HEK293 (cell line): ENCODE results near the gene AGAP9.
"Not testable (repeated sequence)": the region's sequence is repeated elsewhere in the genome, so short reads cannot be mapped to it uniquely, and the experiment has no call there.

Experiments
- BCL6B ChIP-seq: fragments of 450-650 bp; formaldehyde crosslinking; IDR thresholded peaks from 2 replicates; pipeline ENCODE4 v1.5.1; 2017; ENCODE audit warnings: missing biosample characterization, missing genetic modification characterization
- ZNF184 ChIP-seq: fragments of 450-650 bp; IDR thresholded peaks from 2 replicates; pipeline ENCODE4 v1.5.1; 2018; ENCODE audit warnings: missing biosample characterization, mild to moderate bottlenecking, missing genetic modification characterization
- ZNF211 ChIP-seq: fragments of 450-650 bp; formaldehyde crosslinking; IDR thresholded peaks from 2 replicates; pipeline ENCODE4 v1.5.1; 2016; ENCODE audit warnings: low read depth, missing biosample characterization, missing genetic modification characterization
- TF ChIP-seq, protein P1 (sequence below): fragments of 450-650 bp; formaldehyde crosslinking; IDR thresholded peaks from 2 replicates; pipeline ENCODE4 v1.5.1; 2016; ENCODE audit warnings: missing biosample characterization, missing genetic modification characterization
- TF ChIP-seq, protein P2 (sequence below): fragments of 450-650 bp; IDR thresholded peaks from 2 replicates; pipeline ENCODE4 v1.5.1; 2018; ENCODE audit warnings: missing biosample characterization, missing genetic modification characterization

DNA sequence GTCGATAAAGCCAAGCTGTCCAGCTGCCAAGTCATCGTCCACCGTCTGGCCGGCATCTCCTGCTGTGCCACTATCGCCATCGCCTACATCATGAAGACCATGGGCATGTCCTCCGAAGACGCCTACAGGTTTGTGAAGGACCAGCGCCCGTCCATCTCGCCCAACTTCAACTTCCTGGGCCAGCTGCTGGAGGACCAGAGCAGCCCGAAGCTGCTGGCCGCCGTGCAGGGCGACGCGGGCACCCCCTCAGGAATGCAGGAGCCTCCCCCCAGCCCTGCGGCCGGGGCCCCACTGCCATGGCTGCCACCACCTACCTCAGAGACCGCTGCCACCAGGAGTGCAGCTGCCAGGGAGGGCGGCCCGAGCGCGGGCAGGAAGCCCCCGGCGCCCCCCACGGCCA, 41.5 kb upstream of the AGAP9 start:
- TF ChIP-seq, protein P1, sequence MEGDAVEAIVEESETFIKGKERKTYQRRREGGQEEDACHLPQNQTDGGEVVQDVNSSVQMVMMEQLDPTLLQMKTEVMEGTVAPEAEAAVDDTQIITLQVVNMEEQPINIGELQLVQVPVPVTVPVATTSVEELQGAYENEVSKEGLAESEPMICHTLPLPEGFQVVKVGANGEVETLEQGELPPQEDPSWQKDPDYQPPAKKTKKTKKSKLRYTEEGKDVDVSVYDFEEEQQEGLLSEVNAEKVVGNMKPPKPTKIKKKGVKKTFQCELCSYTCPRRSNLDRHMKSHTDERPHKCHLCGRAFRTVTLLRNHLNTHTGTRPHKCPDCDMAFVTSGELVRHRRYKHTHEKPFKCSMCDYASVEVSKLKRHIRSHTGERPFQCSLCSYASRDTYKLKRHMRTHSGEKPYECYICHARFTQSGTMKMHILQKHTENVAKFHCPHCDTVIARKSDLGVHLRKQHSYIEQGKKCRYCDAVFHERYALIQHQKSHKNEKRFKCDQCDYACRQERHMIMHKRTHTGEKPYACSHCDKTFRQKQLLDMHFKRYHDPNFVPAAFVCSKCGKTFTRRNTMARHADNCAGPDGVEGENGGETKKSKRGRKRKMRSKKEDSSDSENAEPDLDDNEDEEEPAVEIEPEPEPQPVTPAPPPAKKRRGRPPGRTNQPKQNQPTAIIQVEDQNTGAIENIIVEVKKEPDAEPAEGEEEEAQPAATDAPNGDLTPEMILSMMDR (tag by site-specific recombination), result not testable (repeated sequence)
- TF ChIP-seq ZNF184 (tag by site-specific recombination); ZNF211; BCL6B: not testable (repeated sequence)
- TF ChIP-seq, protein P2, sequence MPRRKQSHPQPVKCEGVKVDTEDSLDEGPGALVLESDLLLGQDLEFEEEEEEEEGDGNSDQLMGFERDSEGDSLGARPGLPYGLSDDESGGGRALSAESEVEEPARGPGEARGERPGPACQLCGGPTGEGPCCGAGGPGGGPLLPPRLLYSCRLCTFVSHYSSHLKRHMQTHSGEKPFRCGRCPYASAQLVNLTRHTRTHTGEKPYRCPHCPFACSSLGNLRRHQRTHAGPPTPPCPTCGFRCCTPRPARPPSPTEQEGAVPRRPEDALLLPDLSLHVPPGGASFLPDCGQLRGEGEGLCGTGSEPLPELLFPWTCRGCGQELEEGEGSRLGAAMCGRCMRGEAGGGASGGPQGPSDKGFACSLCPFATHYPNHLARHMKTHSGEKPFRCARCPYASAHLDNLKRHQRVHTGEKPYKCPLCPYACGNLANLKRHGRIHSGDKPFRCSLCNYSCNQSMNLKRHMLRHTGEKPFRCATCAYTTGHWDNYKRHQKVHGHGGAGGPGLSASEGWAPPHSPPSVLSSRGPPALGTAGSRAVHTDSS (tag by site-specific recombination), result not testable (repeated sequence)
